GM19468 (cell line): Measurements from ENCODE around the gene COX19.
"Not testable (repeated sequence)": the region's sequence is repeated elsewhere in the genome, so short reads cannot be mapped to it uniquely, and the experiment has no call there.

Source experiments
- ATAC-seq: cut with Tn5 transposase; IDR thresholded peaks from one replicate; pipeline ENCODE4 v1.9.1; 2021; ENCODE audit warnings: mild to moderate bottlenecking, moderate library complexity, moderate number of reproducible peaks; ENCODE audit not compliant: unreplicated experiment; ENCODE audit errors: extremely low read depth

The COX19 gene

DNA sequence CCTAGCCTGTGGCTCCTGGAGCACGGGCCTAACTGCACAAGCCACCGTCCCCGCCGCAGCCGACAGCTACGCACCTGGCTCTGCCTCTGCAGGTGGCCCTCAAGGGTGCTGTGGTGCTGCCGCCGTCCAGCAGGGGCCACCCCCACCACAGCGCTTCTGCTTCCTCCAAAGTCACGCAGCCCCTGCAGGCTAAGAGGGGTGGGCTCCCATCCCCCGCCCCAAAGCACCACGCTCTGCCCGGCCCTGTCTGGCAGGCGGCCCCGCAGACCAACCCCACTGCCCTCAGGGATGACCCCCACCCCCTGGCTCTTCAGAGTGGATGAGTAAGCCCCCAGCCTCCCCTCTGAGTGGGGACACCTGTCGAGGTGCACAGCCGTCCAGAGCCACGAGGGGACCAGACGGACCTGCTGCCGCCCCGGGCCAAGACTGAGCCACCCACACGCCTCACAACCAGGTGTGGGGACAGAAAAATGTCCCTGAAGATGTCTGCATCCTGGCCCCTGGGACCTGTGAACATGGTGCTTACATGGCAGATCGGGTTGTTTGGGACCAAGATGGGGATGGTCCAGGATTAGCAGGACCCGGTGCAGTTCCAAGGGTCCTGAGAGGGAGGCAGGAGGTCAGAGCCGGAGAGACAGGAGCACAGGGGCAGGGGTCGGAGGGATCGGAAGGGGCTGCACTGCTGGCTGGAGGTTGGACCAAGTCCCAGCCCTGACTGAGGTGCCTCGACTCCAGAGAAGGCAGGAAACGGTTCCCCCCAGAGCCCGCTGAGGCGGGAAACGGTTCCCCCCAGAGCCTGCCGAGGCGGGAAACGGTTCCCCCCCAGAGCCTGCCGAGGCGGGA lies 11.9 kb downstream of the COX19 start:
- no peak for ATAC-seq

DNA sequence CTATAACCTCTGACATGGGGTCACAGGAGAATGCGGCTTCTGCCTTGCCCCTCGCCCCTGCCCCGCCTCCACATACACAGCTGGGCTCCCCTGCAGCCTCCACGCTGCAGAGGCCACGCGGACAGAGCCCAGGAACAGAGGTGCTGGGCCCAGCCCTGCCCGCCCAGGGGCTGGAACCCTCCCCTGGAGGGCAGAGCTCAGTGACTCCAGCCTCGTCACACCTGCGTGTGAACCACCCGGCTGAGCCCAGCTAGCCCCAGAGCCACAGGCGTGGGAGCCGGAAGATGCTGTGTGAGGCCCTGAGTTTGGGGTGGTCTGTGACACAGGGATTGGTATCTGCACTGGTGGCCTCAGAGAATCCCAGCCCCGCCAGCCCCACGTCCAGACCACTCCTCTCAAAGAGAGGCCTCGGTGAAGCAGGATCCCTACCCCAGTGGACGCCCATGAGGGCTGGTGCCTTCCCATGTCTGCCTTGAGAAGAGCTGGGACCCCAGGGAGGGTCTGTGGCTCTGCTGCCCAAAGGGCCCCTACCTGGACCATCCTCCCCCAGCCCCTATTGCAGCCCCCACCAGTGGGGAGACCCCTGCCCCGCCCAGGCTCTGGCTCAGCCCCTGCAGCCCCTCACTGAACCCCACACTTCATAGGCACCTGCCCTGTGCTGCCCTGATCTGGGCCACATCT lies 12.8 kb downstream of the COX19 start:
- no peak for ATAC-seq

DNA sequence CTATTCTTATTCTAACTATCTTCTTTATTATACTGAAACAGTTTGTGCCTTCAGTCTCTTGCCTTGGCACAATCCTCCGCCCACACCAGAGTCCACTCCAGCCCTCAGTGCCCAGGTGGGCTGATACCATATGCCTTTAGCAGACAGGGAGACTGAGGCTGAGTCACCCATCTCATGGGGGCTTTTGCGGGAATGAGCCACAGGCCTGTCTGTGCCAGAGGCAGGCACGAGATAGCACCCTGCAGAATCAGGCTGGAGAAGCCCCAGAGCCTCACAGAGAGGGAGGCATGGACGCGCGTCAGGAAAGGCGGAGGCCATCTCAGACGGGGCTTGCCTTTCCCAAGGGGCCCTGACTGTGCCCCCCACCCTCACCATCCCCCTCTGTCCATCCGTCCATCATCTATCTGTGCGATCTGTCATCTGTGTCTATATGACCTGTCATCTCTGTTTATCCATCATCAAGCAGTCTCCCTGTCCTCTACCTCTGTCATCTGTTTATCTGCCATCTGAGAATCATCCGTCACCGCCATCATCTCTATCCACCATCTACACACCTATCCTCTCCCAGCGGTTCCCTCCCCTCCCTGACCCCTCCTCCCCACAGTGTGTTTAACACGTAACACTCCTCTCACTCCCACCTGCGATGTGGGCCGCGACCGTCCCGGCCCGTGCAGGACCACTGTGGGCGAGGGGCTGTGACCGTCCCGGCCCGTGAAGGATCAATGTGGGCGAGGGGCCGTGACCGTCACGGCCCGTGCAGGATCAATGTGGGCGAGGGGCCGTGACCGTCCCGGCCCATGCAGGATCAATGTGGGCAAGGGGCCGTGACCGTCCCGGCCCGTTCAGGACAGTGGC lies 13.6 kb downstream of the COX19 start:
- no peak for ATAC-seq

DNA sequence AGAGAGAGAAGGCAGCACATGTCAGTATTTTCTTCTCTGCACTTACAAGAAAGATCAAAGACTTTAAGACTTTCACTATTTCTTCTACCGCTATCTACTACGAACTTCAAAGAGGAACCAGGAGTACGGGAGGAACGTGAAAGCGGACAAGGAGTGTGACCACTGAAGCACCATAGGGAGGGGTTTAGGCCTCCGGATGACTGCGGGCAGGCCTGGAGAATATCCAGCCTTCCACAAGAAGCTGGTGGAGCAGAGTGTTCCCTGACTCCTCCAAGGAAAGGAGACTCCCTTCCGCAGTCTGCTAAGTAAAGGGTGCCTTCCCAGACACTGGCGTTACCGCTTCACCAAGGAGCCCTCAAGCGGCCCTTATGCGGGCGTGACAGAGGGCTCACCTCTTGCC lies 14.4 kb downstream of the COX19 start:
- ATAC-seq: not testable (repeated sequence)

DNA sequence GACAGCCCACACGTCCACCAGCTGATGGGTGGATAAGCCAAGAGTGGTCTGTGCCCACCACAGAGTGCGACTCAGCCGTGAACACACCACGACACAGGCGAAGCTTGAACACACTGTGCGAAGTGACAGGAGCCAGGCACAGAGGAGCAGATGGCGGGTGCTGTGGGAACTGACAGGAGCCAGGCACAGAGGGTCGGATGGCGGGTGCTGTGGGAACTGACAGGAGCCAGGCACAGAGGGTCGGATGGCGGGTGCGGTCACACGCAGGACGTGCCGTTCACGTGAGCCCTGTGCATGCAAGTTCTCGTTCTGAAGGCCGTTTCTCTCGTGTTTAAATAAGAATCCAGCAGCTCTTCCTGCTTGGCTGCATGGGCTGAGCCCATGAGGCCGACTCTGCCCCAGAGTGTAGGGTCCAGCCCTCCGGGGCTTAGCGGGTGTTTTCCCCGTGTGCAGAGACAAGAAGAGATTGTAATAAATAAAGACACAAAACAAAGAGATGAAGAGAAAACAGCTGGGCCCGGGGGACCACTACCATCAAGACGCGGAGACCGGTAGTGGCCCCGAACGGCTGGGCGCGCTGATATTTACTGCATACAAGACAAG lies 15.0 kb downstream of the COX19 start:
- ATAC-seq: no peak

DNA sequence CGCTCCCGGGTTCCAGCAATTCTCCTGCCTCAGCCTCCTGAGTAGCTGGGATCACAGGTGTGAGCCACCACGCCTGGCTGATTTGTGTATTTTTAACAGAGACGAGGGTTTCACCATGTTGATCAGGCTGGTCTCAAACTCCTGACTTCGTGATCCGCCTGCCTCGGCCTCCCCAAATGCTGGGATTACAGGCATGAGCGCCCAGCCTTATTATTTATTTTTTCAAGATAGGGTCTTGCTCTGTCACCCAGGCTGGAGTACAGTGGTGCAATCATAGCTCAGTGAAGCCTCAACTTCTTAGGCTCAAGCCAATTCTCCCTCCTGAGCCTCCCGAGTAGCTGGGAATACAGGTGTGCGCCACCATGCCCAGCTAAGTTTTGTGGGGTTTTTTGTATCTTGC lies 15.6 kb downstream of the COX19 start:
- ATAC-seq: not testable (repeated sequence)

DNA sequence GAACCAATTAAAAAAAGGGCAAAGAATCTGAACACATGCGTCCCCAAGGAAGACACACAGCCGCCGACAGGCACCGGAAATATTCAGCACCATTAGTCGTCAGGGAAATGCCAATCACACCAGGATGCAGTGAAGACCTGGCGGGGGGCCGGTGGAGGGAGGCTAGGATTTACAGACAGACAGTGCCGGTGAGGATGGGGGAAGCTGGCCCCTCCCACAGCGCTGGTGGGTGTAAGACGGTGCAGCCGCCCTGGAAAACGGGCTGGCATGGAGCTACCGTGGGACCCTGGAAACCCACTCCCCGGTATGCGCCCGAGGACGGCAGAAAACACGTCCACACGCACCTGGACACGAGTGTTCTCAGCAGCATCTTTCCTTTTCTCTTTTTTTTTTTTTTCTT lies 16.1 kb downstream of the COX19 start:
- ATAC-seq: no peak

DNA sequence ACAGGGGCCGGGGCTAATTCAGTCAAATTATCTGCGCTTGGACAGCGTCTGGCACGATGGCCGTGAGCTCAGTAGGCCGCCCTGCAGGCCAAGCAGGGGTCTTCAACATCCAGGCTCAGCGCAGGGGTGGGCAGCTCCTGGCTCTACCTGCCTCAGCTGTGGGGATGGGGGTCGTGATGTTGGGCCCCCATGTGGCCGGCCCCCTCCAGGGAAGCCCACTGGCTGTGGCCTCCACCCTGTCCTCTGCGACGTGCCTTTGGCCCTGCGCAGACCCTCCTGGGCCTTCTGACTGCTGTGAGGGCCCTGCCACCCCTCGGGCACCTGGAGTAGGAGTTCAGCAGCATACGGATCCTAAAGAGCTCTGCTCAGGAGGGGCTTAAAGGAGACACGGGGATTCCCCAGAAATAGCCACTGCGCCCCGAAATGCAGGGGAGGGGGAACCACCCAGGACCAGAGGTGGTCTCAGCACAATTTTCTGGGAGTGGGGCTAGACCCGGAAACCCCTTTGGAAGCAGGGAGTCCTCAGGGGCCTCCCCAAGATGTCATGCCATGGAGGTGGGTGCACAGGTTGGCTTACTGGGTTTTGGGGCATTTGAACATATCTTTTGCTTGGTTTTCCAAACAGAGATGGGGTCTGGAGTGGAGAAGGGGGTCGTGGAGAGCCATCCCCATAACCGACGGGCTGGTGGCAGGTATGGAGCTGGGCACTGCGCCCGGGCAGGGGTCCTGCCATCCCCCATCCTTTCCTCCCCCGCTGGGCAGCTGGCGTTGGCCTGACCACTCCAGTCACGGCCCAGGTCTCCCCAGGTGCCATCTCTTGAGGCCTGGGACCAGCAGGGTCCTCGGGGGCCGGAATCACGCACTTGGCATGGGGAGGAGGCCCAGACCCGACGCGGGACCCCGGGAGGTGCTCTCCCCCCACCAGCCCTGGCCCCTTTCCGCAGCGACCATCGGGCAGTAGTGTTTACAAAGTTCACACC lies 16.8 kb downstream of the COX19 start:
- no peak for ATAC-seq

DNA sequence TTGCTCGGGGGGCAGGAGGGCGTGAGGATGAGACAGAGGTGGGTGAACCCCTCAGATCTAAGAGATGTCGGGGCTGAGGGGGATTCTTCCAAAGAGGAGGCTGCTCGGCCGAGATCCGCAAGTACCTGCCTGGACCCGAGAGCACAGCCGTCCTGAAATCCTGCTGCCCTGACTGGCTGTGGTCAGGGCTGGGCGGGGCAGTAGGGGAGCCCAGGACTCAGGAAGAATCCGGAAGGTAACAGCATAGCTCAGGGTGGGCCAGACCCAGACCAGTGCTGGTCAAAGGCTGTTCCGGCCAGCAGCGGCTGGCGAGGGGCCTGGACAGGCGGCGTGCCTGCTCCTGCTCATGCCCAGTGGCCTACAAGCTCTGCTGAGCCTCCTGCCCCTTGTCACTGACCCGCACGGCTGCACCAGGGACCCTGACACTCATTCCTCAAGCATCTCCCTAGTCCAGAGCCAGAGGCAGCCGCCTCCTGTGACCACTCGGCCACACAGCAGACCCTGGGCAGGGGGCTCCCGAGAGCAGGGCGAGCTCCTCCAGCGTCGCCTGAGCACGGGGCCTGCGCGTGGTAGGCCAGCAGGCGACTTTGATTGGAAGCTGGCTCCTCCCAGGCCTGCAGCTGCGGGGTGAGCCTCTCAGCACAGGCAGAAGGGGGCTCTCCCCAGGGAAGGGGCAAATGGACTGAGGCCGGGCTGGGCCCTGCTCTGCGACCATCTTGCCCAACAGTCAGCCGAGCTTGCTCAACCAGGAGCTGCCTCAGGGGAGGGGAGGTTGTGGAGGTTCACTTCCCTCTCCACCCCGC lies 17.7 kb downstream of the COX19 start:
- ATAC-seq: no peak

DNA sequence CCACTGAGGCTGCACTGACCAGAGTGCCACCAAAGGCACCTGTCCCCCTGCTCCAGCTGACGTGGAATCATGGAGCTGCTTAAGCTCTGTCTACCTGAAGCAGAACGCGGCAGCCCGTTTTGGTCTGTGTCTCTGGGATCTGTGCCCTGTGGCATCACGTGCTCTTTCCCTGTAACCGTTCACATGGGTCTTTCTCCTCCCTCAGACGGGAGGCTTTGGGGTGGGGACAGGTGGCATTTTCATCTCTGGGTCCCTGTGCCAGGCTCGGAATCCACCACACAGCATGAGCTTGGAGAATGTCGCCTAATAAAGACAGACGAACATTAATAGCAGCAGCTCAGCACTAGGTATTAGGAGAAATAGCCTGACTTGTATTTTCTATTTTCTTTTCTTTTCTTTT lies 19.3 kb downstream of the COX19 start:
- ATAC-seq: no peak

DNA sequence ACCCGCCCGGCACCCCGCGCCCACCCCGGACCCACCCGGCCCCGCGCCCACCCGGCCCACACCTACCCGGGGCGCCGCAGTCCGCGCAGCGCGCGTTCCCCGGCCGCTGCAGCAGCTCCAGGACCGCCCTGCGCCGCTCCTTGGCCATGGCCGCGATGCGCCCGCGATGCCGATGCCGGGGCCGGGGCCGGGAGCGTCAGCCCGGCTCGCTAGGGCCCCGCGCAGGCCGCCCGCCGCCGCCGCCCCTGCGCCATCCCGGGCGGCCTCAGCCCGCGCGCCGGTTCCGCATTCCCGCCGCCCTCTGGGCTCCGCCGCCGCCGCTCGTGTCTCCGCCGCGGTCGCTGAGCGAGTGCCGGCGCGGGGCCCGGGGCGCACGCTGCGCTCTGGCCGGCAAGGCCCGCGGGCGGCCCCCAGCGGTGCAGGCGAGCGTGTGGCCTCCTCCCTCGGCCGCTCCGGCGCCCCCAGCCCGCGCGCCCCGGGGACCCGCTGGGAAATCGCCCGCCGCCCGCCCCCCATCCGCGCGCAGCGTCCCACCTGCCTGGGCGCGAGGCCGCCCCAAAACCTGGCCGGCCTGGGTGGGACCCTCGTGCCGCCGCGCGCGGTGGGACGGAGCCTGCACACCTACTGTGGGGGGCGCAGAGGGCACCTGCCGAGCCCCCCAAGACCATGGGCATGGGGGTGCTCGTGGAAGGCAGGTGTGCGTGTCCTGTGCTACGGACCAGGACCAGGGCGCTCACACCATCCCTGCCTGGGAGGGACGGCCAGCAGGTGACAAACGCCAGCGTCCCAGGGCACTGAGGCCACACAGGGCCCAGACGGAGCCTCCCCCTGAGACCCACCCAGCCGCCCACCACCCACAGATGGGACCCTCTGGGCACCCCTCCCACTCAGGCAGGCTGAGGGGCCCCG lies 20.8 kb downstream of the COX19 start, which contains the start of gene ADAP1:
Gene ADAP1, minus strand, starts transcription at position 351 of the 909 bp plus-strand sequence. Its CDS starts 203 bp downstream, at position 148.
- ATAC-seq: no peak

DNA sequence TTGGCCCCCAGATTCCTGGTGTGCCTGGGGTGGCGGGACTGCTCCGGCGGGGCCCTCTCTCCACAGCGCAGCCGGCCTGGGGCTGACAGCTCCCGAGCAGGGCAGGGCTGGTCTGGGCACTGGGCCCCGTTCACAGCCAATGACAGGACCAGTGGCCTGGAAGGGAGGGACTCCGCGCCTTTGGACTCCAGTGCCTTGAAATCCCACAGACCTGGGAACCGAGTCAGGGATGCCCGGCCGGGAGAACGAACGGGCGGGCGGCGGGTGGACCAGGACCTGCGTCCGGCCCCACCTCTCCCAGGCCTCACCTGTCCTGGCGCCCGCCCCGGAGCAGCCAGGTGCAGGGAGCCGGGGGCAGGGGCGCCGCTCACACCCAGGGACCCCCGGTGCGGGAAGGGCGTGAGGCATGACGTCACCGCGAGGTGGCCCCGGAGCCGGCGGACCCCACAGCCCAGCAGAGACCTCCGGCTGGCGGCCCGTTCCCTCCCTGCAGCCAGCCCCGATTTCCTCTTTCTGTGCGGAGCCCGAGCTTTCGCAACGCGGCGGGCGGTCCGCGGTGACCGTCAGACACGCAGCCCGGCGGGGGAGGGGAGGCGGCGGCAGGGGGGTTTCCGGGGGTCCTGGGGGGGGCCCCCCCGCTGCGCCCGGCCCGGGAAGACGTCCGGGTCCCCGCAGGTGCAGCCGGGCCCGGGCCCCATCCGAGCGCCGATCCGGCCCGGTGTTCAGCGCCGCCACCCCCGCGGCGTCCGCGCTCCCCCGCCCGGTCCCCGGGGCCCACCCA lies 21.6 kb downstream of the COX19 start:
- ATAC-seq: no peak

DNA sequence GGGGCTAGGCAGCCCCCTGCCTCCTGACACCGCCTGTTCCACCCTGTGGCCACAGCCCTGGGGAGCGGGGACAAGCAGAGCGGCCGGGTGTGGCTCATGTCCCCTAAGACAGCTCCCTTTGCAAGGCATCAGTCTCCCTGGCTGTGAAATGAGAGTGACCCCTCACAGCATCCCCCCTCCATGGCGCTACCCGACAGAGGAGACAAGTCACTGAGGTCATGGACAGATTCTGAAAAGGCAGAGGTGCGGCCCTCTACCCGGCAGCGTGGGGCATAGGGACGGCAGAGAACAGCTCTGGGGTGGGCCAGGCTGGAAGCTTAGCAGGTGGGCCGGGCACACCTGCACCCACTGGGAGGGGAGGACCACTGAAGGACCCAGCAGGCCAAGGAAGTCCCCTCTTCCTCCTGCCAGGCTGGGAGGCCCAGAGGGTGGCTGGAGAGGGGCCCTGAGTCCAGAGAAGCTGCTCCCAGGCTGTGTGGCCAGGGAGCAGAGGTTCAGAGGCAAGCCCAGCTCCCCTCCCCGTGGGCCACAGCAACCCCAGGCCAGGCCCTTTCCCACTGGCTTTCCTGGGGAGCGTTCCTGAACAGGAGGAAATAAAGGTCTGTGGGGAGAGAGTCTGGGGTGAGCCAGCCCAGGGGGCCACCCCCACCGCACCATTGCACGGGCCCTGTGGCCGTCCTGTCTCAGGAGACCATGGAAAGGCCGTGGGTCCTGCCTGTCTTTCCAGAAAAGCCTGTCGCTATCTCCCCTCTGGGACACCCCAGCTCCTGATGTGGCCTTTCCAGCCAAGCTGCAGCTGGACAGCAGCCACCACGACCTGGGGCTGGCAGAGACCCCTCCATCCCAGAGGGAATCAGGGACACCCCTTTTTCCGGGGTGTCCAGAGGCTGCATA lies 22.6 kb downstream of the COX19 start:
- ATAC-seq: no peak

DNA sequence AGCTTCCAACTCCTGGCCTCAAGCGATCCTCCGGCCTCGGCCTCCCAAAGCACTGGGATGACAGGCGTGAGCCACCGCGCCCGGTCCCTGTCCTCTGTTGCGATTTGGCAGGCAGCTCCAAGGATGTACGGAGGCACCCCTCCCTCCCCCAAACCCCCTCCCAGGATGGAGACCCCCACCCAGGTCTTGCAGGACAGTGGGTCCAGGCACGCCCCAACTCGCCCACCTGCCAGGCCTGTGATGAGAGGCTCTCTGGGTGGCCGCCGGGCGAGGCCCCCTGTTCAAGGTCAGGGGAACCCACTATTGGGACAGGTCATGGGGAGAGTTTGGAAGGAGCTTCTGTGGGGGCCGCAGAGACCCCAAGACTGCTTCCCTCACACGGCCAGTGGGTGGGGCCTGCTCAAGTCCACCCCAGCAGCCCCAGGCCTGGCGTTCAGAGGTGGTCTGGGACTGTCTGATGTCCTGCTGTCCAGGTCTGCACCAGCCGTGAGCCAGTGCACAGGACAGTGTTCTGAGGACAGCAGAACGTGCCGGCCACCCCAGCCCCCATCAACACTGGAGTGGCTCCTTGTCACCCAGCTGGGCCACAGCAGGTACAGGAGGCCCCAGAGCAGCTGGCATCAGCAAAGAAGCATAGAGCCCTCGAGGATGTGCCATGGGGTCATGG lies 23.3 kb downstream of the COX19 start:
- ATAC-seq: no peak
